Testis (tissue), 3 donors: ENCODE results near the gene CLEC18B. TPM values are rescaled to one million over a fixed set of nuclear protein-coding genes. Genes with fewer than 3 reads are reported as not detected.
"Not testable (repeated sequence)": the region's sequence is repeated elsewhere in the genome, so short reads cannot be mapped to it uniquely, and the experiment has no call there.

Experiments used
- DNase-seq: peaks from one replicate; pipeline ENCODE4 v3.0.0-alpha.2; 2019
- H3K27ac ChIP-seq, 2 donors: fragments of 200-600 bp; sonication (generic); one replicate each; pipeline ENCODE4 v1.5.1; 2019
- H3K27me3 ChIP-seq: fragments of 200-600 bp; sonication (generic); one replicate; pipeline ENCODE4 v1.5.1; 2019
- H3K36me3 ChIP-seq: fragments of 200-600 bp; sonication (generic); one replicate; pipeline ENCODE4 v1.5.1; 2017; ENCODE audit warnings: low read depth; ENCODE audit errors: missing control alignments
- H3K4me1 ChIP-seq: fragments of 200-600 bp; sonication (generic); one replicate; pipeline ENCODE4 v1.5.1; 2019
- H3K4me3 ChIP-seq, 2 donors: fragments of 200-600 bp; sonication (generic); one replicate each; pipeline ENCODE4 v1.5.1; 2017 to 2019
- H3K9me3 ChIP-seq: fragments of 200-600 bp; sonication (generic); one replicate; pipeline ENCODE4 v1.5.1; 2017
- POLR2A ChIP-seq: fragments of 450-650 bp; IDR thresholded peaks from one replicate; pipeline ENCODE4 v1.6.1; 2017; ENCODE audit warnings: antibody characterized with exemption, mild to moderate bottlenecking, moderate library complexity
- WGBS, 2 donors: methylation state at CpG; one replicate each; pipeline ENCODE4 v1.1.5; 2018; 5-methylcytosine and 5-hydroxymethylcytosine counted together
- intact Hi-C: fragments of 100-400 bp; cut with DNase I; formaldehyde crosslinking; loops from one replicate; pipeline ENCODE4 v1.15.1; 2023; ENCODE audit warnings: low total_unique reads
- polyA plus RNA-seq: library from polyadenylated mRNA; stranded (reverse); fragments of 350-450 nt; fragmentation: Illumina TruSeq; extraction: RNeasy Lipid Tissue Mini Kit (QIAGEN cat#74804); gene quantifications from one replicate; pipeline ENCODE4 v1.2.3, GENCODE V29; 2014; ENCODE audit warnings: low read depth, low replicate concordance; ENCODE audit not compliant: insufficient read depth
- total RNA-seq, 2 donors: library from RNA; depleted of rRNA; stranded (reverse); fragments of >200 nt; gene quantifications; one replicate each; pipeline ENCODE4 v1.2.3, GENCODE V29; 2016
- TF ChIP-seq, protein P1 (sequence below), 3 experiments: fragments of 450-650 bp in 2 of 3; fragments of 200-600 bp in 1 of 3; sonication (generic) in 1 of 3; IDR thresholded peaks; one replicate each; pipeline ENCODE4 v1.5.1; 2016 to 2019; ENCODE audit warnings: antibody characterized with exemption in 3 of 3, mild to moderate bottlenecking in 2 of 3, moderate library complexity in 1 of 3

The CLEC18B gene
- total and polyA plus RNA-seq, 3 donors from 2014 or later, result 13.7 to 42.8 (median 16.4) TPM

DNA sequence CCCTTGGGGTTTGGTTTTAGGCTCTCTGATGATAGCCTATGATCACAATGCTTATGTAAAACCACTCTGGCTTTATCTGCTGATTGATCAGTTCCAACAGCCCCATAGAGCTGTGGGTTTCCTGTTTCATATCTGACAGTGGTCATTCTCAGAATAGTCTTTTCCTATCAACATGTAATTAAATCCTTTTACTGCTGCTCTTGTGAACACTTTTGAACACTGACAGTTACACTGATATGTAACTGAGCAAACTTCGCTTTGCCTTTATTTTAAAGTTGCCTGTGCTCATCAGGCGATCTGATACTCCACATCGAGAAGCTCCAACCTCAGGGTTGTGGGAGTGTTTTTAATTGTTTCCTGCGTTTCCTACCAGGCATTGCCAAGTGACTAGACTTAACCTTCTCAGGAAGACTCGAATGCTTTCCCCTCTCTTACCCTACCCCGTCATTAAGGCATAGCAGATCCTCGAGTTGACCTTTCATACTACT is 17.3 kb upstream of the CLEC18B start:
- Histone ChIP-seq H3K27me3 (no peaks in the 10 kb centered on the region), H3K27ac (no peak overlapping the region), H3K4me3 (no peak overlapping the region), H3K36me3 (no peaks in the 10 kb centered on the region), H3K9me3 (no peaks in the 10 kb centered on the region), H3K4me1 (no peaks in the 10 kb centered on the region)
- no peak for DNase-seq
- no peak for TF ChIP-seq POLR2A
- TF ChIP-seq, protein P1, sequence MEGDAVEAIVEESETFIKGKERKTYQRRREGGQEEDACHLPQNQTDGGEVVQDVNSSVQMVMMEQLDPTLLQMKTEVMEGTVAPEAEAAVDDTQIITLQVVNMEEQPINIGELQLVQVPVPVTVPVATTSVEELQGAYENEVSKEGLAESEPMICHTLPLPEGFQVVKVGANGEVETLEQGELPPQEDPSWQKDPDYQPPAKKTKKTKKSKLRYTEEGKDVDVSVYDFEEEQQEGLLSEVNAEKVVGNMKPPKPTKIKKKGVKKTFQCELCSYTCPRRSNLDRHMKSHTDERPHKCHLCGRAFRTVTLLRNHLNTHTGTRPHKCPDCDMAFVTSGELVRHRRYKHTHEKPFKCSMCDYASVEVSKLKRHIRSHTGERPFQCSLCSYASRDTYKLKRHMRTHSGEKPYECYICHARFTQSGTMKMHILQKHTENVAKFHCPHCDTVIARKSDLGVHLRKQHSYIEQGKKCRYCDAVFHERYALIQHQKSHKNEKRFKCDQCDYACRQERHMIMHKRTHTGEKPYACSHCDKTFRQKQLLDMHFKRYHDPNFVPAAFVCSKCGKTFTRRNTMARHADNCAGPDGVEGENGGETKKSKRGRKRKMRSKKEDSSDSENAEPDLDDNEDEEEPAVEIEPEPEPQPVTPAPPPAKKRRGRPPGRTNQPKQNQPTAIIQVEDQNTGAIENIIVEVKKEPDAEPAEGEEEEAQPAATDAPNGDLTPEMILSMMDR (IDR thresholded peaks at IDR 0.05), result no peak
- WGBS, 2 donors, result 65 to 70% methylated on average over 7 of the region's 7 CpGs
- intact Hi-C loops, result no loop called here

DNA sequence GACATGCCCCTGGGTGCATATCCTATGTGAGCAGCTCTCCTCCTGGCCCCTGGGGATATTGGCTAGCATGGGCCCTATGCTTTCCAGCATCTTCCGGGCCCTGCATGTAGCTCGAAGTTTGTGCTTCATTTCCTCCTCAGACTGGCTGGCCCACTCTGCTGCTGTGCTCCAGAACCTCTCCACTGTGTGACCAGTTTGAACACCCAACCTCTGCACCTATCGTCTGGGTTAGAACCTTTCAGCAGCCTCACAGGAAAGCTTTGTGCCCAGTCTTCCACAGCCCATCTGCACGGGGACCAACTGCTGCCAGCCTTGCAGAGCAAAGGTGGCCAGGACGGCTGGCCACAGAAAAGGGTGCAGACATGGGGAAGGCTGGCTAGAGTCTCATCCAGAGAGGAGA is 10.2 kb upstream of the CLEC18B start:
- Histone ChIP-seq H3K4me1 (no peaks in the 10 kb centered on the region), H3K36me3 (no peaks in the 10 kb centered on the region), H3K27me3 (no peaks in the 10 kb centered on the region), H3K9me3 (no peaks in the 10 kb centered on the region), H3K4me3 (no peak overlapping the region), H3K27ac (no peak overlapping the region)
- no peak for DNase-seq
- WGBS, 2 donors, result 72 to 84% methylated on average over 3 to 5 of the region's 5 CpGs
- TF ChIP-seq, protein P1 (IDR thresholded peaks at IDR 0.05), result no peak
- no peak for TF ChIP-seq POLR2A
- intact Hi-C loops, result no loop called here

DNA sequence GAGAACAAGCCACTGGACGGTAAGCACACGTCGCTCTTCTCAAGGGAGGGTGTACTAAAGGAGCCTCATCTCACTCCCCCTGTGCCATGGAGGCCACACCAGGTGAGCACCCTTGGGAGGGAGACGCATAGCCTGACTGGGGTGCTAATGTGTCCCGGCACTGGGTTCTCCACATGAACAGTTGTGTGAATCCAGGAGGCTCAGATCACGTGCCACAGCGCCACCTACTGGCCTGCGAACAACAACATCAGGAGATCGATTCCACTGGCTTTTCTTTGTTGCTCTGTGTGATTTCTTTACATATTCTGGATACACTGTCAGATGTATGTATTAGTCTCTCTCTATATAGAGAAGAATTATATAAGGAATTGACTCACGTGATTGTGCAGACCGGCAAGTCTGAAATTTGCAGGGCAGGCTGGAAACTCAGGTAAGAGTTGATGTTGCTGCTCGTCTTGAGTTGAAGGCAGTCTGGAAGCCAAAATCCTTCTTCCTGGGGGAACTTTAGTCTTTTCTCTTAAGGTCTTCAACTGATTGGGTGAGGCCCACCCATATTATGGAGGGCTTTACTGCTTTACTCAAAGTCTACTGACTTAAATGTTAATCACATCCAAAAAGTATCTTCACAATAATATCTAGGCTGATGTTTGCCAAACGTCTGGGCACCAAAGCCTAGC is 8.9 kb upstream of the CLEC18B start:
- DNase-seq, result peak; percentile 75

DNA sequence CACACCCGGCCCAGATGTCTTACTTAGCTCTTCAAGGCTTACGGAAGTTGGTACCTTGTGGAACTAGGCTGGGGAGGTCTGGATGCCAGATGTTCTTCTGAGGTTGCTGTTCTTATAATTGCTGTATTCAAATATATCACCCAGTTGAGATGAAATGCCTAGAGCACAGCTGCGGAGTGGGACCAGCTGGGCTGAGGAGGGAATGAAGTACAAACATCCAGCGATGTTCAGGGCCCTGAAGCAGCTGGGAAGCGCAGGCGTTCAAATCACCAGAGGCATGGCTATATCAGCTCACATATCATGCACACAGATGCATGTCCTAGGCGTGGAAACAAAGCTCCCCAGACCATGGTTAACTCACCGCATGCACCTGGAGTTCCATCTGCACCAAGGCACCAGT is 7.2 kb upstream of the CLEC18B start:
- H3K4me3 ChIP-seq, H3K27ac ChIP-seq, H3K9me3 ChIP-seq, intact Hi-C loops, H3K4me1 ChIP-seq, DNase-seq, H3K27me3 ChIP-seq, H3K36me3 ChIP-seq: not testable (repeated sequence)
- WGBS, 2 donors, result no CpG with 5 or more reads among the region's 8 CpGs

More for the DNA sequence above, 8.9 kb upstream of the CLEC18B start:
- H3K36me3 ChIP-seq, H3K27me3 ChIP-seq, H3K4me3 ChIP-seq, H3K4me1 ChIP-seq, H3K27ac ChIP-seq, H3K9me3 ChIP-seq, intact Hi-C loops: not testable (repeated sequence)
- WGBS, 2 donors, result 32 to 40% methylated on average over 10 to 13 of the region's 13 CpGs
- TF ChIP-seq, protein P1 (IDR thresholded peaks at IDR 0.05), result peak; percentile 72 to 85 (median 78)

DNA sequence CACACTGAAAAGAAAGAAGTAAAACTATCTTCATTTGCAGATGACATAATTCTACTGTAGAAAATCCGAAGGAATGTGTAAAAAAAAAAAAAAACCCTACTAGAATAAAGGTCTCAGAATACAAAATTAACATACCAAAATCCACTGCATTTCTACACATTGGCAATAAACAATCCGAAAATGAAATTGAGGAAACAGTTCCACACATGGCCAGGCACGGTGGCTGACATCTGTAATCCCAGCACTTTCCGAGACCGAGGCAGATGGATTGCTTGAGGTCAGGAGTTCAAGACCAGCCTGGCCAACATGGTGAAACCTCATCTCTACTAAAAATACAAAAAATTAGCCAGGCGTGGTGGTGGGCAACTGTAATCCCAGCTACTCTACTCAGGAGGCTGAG is 4.5 kb upstream of the CLEC18B start:
- H3K4me1 ChIP-seq, DNase-seq, H3K4me3 ChIP-seq, H3K27ac ChIP-seq, H3K27me3 ChIP-seq, H3K36me3 ChIP-seq, intact Hi-C loops, H3K9me3 ChIP-seq: not testable (repeated sequence)
- 69 to 70% methylated on average over 6 of the region's 6 CpGs for WGBS, 2 donors

DNA sequence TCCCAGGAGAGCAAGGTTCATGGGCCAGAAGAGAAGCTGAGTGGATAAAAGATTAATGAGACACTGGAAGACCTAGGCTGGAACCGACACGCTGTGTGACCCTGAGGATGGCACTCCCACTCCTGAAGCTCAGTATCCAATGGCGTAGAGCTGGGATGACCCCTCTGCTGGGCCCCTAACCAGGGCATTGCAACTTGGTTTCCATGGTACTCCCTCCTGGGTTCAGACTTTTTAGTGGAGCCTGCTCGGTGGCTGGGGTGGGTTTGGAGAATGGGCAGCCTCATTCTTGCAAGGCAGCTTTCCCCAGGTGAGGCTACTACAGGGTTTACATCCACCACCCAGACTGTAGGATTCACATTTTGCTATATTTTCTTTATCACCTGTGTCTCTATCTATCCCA is 2.4 kb upstream of the CLEC18B start:
- H3K4me3 ChIP-seq, H3K9me3 ChIP-seq, DNase-seq, intact Hi-C loops, H3K27ac ChIP-seq, H3K4me1 ChIP-seq, H3K36me3 ChIP-seq, H3K27me3 ChIP-seq: not testable (repeated sequence)
- WGBS, 2 donors, result 66 to 92% methylated on average over 4 of the region's 4 CpGs

DNA sequence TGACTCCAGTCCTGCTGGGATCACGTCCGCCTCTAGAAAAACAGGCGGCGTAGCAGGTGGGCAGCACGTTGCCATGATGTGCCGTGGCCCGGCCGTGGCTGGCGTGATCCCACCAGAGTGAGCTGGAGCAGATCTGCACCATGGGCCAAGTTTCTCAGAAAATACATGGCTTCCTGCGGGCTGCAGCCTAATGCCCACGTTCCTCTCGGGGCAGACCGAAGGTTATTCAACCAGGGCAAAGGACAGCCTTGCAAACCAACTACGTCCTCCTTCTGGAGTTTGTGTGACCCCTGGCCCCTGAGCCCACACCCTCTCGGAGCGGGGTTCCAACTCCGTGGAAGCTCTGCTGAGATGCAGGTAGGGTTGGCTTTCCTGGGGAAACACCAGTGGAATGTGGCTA is 808 bp upstream of the CLEC18B start:
- H3K36me3 ChIP-seq, intact Hi-C loops, H3K4me3 ChIP-seq, H3K27me3 ChIP-seq, H3K9me3 ChIP-seq, H3K27ac ChIP-seq, H3K4me1 ChIP-seq, DNase-seq: not testable (repeated sequence)
- WGBS, 2 donors, result 89% methylated on average over 5 to 11 of the region's 17 CpGs

DNA sequence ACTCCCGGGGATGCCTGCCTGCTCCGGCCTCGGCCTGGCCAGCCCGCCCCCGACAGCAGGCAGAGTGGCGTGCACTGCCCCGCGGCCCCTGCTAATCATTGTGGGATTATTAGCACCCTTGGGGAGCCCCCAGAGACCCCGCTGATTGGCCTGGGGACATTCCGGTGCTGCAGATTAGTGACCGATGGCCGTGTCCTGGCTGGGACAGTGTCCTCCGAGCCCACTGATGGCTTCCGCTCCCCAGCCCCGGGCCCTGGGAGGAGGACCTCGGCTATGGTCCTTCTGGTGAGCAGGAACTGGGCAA is 156 bp upstream of the CLEC18B start:
- intact Hi-C loops, H3K4me3 ChIP-seq: not testable (repeated sequence)

DNA sequence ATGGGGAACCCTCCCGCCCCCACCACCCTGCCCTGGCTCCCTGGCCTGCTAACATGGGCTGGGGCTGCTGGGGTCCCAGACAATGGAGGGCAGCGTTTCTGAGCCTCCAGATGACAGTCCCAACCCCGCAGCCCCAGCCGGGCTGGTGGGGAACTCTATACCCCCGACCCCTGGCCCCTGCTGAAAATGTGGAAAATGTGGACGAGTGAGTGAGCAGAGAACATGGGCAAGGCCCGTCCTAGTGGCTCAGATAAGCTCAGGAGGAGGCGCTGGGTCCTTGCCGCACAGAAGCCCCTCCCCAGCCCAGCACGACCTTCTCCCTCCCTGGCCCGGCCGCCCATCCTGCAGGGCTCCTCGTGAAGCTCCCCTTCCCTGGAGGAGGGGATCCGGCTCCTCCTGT is 1.5 kb downstream of the CLEC18B start:
- H3K27me3 ChIP-seq, H3K27ac ChIP-seq, H3K36me3 ChIP-seq, DNase-seq, H3K4me1 ChIP-seq, intact Hi-C loops, H3K4me3 ChIP-seq, H3K9me3 ChIP-seq: not testable (repeated sequence)
- WGBS, 2 donors, result 33 to 51% methylated on average over 3 to 8 of the region's 14 CpGs

More for the DNA sequence above, 156 bp upstream of the CLEC18B start:
- WGBS, 2 donors, result 57% methylated on average over 7 of the region's 16 CpGs; no CpG with 5 or more reads in 1 of the 2 donors
- not testable (repeated sequence) for H3K9me3 ChIP-seq, H3K27me3 ChIP-seq, H3K36me3 ChIP-seq, DNase-seq, H3K4me1 ChIP-seq, H3K27ac ChIP-seq
